Liver (tissue), 3 donors: ENCODE data around the gene ALG6.

Experiments used
- ATF3 ChIP-seq: IDR thresholded peaks from 2 replicates; pipeline ENCODE4 v1.6.1; 2016; ENCODE audit warnings: antibody characterized with exemption
- CTCF ChIP-seq: fragments of 150-350 bp; IDR thresholded peaks from 2 replicates; pipeline ENCODE4 v1.5.1; 2017; ENCODE audit warnings: improper control_type of control experiment, low read depth, low read length; ENCODE audit not compliant: missing input control
- EGR1 ChIP-seq, 2 donors: IDR thresholded peaks; 2 replicates each; pipeline ENCODE4 v1.6.1; 2016 to 2018; ENCODE audit warnings: antibody characterized with exemption in 2 of 2, low read depth in 2 of 2
- JUND ChIP-seq, 2 donors: IDR thresholded peaks; 2 replicates each; pipeline ENCODE4 v1.6.1; 2016; ENCODE audit warnings: antibody characterized with exemption in 2 of 2
- REST ChIP-seq: IDR thresholded peaks from 2 replicates; pipeline ENCODE4 v1.6.1; 2016; ENCODE audit warnings: antibody characterized with exemption, mild to moderate bottlenecking
- SP1 ChIP-seq: IDR thresholded peaks from 2 replicates; pipeline ENCODE4 v1.6.1; 2018; ENCODE audit warnings: antibody characterized with exemption, mild to moderate bottlenecking
- TAF1 ChIP-seq: conservative IDR thresholded peaks from 2 replicates; pipeline ENCODE4 v1.6.1; 2016; ENCODE audit warnings: antibody characterized with exemption, mild to moderate bottlenecking
- donor health status: healthy.
- donor health status: healthy.

- TF ChIP-seq SP1 (no peak), CTCF (no peak), ATF3 (no peak), REST (no peak), TAF1 (no peak), JUND (IDR thresholded peaks at IDR 0.05) (no peak), EGR1 (IDR thresholded peaks at IDR 0.05; ENCODE audit: low read depth in 2 of 2) (no peak)
Measured at GRCh38 chr1:63450416-63450815, 83.0 kb downstream of the ALG6 start.
